IPS DF 19.7 (cell line): Measurements from ENCODE around the gene SUSD4.
"Not testable (repeated sequence)": the region's sequence is repeated elsewhere in the genome, so short reads cannot be mapped to it uniquely, and the experiment has no call there.

Experiments
- DNase-seq: peaks from one replicate; pipeline ENCODE4 v3.0.0-alpha.2; 2013; ENCODE audit warnings: low read depth, low spot score

The SUSD4 gene

DNA sequence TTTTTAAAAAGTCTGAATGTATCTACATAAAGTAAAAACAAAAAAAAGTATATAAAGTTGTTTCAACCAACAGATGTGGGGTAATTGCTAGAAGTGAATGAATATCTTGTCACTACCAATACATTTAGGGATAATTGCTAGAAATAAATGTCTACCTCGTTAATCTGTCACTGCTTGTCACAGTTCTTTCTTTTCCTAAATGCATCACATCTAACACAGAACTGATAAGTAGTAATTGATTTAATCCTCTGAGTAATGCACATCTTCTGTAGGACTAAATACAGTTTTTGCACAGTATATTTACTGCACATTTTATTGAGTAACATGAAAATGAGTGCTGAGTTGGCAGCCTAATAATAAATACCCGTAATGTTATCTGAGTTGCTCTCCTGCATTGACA, 72.2 kb downstream of the SUSD4 start:
- no peak for DNase-seq

DNA sequence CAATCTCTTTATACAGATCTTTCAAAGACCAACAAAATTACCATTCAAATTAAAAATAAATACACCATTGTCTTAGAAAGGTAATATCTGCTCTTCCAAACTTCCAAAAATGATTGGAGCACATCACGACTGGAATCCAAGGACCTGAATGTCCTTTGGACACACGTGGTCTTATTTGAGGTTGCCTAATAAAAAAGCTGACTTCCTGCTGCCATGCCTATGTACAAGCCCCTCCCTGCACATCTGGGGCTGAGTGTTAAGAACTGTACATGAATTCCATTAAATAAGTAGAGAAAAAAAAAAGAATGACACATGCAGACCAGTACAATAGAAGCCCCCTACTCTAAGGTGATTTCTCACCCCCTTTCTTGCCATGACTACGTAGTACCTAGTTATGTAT, 73.6 kb downstream of the SUSD4 start:
- no peak for DNase-seq

DNA sequence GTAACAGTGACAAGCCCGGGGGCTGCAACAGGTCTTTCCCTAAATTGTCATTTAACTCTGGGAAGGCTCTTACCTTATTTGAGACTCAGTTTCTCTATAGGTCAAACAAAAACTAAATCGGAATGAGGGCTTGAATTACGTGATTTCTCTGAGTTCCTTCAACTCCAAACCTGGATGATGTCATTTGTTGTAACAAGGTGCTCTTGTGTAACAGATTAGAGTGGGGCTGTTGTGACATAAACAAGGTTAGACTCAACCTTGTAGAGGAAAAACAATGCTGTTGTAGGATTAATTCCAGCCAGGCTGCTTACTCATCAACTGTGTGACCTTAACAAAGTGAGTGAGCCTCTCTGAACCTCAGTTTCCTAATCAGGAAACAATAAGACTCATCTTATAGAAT, 74.4 kb downstream of the SUSD4 start:
- no peak for DNase-seq

DNA sequence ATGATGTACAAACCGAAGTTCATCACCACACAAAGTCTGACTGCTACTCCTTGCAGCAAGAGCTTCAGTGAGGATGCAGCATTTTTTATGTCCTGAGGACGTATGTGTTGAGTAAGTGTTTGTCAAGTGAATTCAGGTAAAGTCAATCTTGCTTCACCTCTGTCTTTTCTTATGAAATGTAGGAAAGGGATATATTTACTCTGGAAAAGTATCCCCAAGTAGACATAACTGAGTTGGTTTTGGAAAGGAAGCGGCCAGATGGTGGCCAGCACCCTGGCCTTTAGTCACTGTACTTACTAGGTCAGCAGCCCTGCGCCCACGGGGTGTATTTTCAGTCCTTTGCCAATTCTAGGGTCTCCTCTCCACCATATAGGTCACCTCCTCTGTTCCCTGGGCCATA, 75.2 kb downstream of the SUSD4 start:
- DNase-seq, result no peak

DNA sequence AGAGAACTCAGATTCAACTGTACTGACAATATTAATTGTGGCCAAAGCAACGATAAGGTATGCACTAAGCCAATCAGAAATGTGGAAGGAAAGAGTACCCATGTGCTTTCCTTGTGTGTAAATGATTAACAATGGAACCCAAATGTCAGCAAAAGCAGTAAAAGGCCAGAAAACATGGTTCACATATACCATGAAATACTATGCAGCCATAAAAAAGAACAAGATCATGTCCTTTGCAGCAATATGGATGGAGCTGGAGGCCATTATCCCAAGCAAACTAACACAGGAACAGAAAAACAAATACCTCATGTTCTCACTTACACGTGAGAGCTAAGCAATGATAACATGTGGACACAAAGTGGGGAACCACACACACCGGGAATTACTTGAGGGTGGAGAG, 78.5 kb downstream of the SUSD4 start:
- DNase-seq, result no peak

DNA sequence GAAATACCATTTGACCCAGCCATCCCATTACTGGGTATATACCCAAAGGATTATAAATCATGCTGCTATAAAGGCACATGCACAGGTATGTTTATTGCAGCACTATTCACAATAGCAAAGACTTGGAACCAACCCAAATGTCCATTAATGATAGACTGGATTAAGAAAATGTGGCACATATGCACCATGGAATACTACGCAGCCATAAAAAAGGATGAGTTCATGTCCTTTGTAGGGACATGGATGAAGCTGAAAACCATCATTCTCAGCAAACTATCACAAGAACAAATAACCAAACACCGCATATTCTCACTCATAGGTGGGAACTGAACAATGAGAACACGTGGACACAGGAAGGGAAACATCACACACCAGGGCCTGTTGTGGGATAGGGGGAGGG, 80.3 kb downstream of the SUSD4 start:
- not testable (repeated sequence) for DNase-seq

DNA sequence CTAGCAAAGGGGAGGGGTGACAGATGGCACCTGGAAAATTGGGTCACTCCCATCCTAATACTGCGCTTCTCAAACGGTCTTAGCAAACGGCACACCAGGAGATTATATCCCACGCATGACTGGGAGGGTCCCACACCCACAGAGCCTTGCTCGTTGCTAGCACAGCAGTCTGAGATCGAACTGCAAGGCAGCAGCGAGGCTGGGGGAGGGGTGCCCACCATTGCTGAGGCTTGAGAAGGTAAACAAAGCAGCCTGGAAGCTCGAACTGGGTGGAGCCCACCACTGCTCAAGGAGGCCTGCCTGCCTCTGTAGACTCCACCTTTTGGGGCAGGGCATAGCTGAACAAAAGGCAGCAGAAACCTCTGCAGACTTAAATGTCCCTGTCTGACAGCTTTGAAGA, 85.7 kb downstream of the SUSD4 start:
- not testable (repeated sequence) for DNase-seq

DNA sequence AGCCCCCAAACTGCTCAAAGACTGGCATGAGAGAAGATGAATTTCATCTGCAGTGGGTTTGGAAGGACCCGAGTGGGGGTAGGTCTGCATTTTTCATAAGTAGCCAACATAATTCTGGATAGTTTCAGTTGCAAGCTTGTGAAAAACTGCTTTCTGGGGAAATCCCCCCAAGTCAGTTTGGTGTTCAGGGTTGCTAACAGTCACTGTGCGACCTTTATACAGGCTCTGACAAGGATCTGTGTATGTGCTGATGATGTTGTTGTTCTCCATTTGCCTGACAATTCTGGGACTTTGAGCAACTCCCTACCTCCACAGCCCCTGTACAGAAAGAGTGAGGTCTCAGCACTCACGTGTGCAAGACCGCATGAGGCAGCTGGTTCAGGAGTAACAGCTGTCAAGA, 87.9 kb downstream of the SUSD4 start:
- no peak for DNase-seq

DNA sequence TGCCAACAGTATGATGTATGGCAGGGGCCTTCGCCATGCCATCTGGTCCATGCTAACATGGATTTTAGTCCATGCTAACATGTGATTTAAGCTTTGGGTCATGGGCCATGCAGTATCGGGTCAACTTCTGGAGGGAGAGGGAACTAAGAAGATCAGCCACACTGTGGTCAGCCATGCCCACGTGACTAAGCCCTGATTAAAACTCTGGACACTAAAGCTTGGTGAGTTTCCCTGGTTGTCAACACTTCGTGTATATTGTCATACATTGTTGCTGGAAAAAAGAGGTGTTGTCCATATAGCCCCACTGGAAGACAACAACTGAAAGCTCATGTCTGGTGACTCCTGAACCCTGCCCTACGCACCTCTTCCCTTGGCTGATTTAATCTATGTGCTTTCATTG, 90.5 kb downstream of the SUSD4 start:
- DNase-seq, result no peak

DNA sequence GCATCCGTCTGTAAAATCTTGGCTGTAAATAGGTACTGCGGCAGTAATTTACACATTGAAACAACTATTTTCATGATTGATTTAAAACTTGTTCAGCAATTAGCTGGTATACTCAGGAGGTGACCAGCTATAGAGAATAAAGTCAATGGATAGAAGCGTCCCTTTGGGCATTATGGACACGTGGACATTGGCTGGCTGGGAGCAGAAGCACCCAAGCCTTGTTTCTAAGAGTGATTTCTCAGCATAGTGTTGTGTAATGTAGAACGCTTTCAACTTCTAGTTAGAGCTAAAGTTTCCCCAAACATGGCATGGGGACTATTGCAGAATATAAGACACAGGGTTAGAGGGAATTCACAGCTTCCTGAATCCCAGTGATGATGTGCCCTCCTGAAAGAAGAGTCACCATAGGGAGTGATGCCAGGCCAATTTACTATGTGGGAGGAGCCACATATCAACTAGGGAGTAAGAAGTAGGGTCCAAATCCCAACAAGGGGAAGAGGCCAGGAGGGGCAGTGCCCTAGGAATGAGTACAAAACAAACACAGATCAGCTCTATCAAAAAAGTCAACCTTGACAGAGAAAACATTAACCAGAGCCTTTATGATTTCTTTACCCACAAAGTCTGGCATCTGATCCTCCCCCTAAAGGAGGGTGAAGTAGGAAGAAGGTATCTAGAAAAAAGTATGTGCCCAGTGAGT, 92.7 kb downstream of the SUSD4 start:
- no peak for DNase-seq

DNA sequence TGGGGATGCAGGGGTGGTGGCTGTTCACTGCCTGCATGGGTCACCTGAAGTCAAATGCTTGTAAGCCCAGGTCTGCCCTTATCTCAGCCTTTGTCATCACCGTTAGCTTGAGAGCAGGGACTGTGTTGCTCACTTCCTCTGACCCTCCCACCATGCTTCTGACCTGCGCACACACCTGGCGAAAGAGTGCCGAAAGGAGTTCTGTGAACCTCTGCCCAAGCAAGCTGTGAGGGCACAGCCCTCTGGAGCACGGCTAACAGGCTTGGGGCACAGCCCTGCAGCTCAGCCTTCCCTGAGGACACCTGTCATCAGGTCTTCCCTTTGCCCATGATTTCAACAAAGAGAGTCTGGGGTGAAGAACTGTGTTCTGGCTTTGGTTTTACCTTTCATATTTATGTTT, 93.8 kb downstream of the SUSD4 start:
- DNase-seq, result no peak

DNA sequence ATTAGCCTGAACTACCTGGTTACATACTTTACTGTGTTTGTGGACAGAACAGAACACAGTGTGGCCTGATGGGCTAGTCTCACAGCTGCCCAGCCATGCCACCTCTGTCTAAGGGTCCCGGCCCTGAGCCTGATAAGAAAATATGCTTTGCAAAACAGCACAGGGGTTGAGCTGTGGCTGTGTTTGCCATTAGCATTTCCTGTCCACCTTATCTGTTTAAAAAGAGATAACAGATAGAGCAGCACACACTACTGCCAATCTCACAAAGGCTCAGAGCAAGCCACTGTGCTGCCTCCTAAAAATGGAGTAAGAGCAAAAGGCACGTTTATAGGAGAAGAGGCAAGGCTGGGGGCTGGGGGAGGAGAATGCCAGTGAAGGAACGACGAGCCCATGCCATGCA, 95.0 kb downstream of the SUSD4 start:
- DNase-seq, result no peak

DNA sequence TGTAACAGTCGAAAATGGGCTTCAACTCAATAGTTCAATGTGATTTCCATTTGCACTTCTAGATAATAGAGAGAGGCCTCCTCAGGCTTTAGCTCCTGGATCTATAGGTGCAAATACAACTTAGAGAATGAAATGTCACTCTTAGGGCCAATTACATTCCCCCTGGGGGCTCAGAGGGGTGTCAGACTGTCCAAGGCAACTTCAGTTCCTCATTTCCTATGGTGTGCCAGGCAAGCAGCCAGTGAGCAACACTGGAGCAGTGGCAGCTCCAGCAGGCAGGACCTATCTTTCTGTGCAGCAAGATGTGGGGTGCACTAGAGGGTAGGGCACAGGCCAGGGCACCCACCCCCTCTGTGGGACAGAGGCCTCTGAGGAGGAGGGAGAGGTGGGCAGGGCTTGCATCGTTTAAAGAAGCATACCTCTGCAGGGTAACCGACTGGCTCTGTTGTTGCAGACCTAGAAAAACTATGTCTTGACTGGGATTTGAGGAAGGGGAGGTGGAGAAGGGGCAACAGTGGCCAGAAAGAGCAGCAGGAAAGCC, 97.3 kb downstream of the SUSD4 start:
- no peak for DNase-seq

DNA sequence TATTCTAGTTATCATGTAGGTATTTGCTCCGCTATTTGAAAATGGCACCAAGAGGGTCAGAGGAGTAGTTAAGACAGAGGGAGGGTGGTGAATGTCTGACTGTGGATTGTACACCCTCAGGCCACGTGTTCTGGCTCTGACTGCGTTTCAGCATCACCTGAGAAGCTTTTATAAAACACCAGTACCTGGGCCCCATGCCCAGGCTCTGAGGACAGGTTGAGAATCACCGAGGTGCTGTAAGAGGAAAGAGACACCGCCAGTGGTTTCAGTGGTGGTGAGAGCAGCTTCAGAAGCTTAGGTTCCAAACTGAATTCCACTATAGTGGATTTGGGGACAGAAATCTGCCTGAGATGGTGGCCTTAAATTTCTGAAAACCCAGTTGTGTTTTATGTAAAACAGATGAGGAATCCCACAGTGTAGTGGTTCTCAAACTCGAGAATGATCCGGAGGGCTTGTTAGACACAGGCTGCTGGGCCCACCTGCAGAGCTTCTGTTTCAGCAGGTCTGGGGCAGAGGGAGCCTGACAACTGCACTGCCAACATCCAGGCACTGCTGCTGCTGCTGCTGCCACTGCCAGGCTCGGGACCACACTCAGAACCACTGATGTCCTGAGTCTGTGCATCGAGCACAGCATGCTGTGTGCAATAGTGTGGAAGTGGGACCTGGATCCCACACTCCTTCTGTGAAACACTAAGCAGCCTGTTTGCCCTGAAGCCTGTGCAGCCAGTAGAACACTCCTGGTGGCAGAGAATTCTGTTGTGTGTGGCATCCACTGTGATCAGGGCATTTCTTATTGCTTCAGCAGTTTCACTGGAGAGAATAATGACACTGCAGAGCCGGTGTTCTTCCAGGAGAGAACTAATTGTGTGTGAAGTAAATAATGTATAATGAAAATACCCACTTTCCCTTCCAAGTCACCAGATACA, 98.7 kb downstream of the SUSD4 start:
- no peak for DNase-seq

DNA sequence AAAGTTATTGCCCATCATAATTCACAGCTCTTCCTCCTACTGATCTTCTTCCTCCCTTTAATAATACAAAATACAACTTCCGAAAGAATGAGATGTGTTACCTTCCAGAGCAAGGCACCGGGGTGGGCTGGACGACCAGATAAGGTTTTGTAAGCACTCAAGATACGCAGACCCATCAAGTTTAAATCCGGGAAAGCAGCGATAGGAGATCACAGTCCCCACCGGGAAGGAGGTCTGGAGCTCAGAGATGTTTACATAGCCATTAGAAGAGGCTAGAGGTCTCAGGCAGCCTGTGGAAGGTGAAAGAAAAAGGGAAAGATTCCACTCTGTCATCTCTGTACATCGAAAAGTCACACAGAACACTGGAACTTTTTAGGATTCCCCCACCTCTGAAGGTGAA, 99.4 kb downstream of the SUSD4 start:
- DNase-seq, result no peak

DNA sequence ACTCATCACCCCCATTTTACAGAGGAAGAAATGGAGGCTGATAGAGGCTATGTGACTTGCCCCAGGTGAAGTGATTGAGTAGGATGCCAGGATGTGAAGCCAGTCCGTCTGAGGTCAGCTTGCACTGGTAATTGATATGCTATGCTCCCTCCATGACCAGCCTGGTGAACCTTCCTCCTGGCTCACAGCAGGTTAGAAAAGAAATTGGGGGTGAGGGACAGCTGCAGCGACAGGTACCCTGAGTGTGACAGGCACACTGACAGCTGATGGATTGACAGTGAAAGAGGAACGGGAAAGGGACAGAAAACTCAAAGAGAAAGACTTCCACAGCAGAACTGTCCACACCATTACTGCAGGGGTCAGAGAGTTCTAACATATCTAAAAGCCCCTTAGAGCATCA, 102.1 kb downstream of the SUSD4 start:
- DNase-seq, result no peak

DNA sequence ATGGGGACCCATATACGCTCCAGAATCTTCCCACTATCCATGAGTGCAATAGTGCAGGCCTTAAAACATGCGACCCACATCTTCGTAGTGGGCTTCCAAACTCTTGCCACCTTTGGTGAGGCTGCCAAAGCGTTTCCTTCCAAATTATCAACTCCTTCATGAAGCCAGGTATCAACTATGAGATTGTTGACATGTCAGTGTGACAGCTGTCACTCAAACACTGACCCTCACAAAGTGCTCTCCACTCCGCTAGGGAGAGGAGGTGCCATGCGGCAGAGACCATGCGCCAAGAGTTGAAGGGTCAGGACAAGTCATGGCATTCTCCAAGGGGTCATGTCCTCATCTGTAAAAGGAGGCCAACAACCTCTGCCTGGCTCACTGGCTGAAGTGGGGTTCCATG, 103.3 kb downstream of the SUSD4 start:
- no peak for DNase-seq

DNA sequence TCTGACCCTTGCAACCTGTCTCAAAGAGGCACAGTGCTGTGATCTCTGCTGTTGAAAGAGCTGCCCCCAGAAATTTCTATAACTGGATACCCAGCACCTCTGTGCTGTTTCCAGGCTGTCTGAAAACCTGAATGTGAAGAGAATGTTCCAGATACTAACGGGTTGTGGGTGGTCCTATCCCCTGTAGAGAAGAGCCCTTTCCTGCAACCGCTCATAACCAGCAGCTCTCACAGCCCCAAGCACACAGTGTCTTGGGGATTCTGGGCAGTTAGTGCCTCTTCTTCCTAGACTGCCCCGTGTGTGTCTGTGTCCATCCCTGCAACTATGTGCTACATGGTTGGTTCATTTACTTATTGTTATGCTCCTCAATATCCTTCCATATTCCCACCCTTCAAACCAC, 104.5 kb downstream of the SUSD4 start:
- DNase-seq, result no peak

DNA sequence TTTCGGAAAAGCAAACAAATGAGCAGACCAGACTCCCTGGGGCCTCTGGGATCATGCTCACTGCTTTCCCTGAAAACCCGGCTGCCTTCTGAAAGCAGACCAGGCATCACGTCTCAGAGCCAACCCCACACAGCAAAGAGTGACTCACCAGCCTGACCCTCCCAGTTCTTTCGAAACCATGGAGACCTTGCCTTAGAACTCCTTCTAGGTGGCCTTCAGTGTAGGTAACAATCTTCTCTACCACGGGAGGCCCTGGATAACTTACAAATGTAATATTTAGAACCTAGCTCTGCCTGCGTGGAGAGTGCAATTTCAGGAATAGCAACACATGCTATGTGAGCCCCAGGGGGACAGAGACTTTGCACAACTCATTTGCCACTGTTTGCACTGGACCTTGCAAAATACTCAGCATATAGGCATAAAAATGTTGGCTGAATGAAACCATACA, 105.2 kb downstream of the SUSD4 start:
- no peak for DNase-seq

DNA sequence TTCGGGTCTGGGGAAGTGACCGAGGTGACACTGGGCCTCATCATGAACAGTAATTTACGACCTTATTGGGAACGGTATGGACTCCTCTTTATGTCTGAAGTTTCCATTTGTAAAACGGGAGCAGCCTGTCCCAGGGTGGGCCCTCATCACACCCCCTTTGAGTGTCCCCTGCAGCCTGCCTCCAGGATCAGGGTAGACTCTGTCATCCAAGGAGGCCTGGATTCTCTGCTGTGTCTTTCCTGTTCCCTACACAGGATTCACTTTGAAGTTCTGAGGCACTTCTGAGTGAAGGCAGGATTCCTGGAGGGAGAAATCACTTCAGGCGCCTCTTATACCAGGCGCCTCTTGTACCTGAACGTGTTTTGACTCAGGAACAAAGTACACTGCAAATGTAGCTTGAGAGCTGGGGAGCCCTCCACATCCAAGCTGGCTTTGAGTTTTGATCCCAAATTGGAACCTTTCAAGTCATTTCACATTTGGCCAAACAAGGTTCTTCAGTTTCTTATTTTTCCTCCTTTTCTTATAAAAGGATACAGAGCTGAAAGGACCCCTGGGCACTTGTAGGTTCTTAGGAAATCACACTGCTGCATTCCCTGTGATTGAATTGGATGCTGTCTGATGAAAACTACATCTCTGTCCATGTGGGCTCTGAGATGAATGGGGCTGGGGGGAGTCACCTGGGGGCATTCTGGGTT, 106.0 kb downstream of the SUSD4 start:
- DNase-seq, result no peak

DNA sequence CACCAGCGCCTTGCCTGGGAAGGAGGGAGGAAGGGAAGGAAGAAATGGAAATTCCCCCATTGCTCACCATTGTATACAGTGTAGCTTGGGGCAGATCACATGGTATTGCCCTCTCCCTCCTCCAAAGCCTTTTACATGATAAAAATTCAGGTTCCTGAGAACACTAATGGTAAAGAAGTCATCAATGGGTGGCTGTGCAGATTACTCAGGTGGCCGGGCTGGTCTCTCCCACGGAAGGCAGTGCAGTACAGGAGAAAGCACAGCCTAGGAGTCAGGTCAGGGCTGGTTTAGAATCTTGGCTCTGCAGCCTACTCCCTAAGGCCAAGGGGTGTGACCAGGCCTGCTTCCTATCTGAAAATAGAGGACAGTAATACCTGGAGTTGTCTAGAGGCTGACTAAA, 107.9 kb downstream of the SUSD4 start:
- no peak for DNase-seq

DNA sequence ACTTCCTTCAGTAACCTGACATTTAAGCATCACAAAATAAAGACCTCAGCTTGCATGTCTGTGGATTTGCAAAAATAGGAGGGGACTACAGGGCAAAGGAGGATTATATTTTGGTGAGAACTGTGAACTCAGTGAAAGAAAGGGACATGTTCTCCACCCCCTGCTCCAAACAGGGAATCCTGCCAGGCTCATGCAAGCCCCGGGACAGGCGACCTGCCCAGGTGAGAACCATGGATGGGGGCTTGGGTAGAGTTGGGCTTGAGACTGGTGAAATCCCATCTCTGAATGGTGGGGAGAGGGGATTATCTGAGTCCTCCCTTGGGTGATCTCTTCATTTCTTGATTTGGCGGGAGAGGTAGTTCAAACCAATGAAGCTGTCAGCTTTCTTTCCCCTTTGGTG, 110.1 kb downstream of the SUSD4 start:
- no peak for DNase-seq
